HG02571 (cell line): ENCODE measurements around the gene PHLDB2.
"Not testable (repeated sequence)": the region's sequence is repeated elsewhere in the genome, so short reads cannot be mapped to it uniquely, and the experiment has no call there.

Experiments used
- ATAC-seq: cut with Tn5 transposase; IDR thresholded peaks from one replicate; pipeline ENCODE4 v1.9.1; 2021; ENCODE audit warnings: mild to moderate bottlenecking, moderate library complexity; ENCODE audit not compliant: unreplicated experiment

PHLDB2 gene

DNA sequence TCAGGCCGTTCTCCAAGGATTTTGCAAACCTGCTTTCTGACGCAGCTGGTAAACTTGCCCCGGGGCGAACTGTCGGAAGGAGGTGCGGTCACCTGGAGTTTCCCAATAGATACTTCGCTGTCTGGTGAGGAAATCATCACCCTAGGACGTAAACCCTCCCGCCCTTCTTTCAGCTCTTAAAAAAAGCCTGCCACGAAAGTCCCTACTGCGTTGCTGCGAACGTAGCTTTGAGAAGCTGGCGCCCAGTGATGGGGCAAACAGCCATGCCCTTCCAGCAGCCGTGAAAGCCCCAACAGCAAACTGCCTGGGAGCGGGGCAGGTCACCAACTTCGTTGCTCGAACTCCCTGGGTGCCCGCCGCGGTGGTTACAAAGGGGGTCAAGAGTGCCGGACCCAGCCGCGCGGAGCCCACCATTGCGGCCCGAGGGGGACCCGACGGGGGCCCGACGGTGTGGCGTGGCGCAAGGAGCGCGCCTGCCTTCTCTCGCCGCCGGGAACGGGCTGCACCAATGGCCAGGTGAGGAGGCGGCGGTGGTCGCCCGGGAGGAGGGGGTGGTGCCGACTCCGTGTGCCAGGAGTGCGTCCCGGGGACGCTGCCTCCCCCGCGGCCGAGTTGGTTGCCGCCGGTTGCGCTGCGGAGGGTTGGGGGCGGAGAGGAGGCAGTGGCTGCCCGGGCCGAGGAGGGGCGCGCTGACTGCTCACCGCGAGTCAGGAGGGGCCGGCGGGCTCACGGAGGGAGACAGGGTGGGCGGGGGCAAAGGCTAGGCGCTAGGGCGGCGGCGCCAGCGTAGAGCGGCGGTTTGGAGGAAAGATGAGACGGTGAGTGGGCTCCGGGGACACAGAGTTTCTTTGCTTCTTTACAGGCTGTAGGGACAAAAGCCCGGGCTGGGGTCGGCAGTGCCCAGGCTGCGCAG, at the start of gene PHLDB2:
PHLDB2 (plus strand) TSS at position 205 of the 913 bp plus-strand sequence. CDS start 24,813 bp downstream, outside the sequence.
- no peak for ATAC-seq

DNA sequence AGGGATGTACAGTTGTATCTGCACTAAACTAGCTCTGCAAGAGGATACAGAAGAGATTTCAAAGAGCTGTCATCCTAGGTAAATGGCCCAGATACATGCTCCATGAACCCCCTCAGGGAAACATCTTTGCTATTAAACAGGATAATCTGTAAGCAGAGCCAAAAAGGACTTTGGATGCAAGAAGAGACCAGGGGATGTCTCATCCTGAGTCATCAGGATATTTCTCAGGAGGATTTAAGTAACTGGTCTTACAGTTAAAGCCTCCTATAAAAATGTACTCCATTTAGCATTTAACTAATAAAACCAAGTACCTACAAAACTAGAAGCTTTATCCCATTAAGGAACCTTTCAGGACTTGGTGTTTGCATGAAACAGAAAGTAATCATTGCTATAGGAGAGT, 48.2 kb upstream of the PHLDB2 start:
- no peak for ATAC-seq

DNA sequence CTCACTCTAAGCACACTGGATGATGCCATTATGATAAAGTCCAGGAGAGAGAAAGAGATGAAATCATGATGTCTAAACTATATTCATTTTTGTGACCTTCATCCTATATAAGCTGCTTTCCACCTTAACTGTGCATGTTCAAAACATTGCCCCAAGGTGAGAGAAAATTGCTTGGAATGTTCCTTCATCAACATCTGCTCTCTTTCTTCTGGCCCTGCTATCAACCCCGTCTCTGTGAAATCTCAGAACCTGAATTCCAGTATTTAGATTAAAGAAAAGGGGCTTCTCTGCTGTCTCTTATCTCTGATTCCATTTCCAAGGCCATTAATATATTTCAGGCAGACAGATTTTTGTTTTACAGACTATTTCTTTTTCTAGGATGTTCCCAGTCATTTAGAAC, 47.3 kb upstream of the PHLDB2 start:
- no peak for ATAC-seq

DNA sequence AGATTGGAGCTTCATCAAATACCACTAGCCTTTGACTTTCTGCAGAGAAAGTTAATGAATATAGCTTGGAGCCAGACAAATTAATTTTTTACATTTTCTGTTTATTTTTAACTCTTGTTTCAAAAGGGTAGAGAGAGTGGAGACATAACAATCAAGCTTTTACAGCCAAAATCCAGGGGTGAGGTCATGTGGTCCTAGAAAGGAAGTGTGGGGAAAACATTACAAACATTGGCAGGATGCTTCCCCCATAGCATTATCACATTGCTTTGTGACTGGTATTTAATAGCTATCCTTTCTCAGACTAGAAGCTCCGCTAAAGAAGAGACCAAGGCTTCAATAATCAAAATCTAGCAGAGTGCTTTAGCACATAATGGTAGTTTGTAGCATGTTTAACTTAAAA, 46.4 kb upstream of the PHLDB2 start:
- ATAC-seq, result no peak

DNA sequence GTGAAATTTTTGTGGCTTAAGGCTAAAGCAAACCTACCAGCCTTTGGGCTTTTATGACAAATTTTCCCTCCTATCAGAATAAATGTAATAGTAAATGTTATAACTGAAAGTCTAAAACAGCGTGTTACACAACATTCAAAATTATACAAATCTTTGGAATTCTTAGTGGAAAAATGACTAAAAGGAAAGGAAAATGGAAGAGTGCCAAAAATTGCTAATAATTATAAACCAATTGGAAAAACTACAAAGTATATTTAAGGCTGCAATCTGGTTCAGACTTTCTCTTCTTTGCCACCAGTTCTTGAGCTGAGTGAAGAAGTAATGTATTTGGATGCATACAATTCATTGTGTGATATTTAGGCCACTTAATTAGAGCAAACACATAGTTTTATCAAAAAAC, 45.6 kb upstream of the PHLDB2 start:
- no peak for ATAC-seq

DNA sequence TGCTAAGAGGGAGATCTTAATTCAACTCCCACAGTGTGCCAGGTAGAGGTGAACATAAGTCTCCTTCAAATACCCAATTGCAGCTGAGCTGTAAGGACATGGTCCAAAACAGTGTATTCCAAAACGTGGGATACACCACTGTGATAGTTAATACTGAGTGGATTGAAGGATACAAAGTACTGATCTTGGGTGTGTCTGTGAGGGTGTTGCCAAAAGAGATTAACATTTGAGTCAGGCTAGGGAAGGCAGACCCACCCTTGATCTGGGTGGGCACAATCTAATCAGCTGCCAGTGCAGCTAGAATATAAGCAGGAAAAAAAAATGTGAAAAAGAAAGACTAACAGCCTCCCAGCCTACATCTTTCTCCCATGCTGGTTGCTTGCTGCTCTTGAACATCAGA, 45.1 kb upstream of the PHLDB2 start:
- no peak for ATAC-seq

DNA sequence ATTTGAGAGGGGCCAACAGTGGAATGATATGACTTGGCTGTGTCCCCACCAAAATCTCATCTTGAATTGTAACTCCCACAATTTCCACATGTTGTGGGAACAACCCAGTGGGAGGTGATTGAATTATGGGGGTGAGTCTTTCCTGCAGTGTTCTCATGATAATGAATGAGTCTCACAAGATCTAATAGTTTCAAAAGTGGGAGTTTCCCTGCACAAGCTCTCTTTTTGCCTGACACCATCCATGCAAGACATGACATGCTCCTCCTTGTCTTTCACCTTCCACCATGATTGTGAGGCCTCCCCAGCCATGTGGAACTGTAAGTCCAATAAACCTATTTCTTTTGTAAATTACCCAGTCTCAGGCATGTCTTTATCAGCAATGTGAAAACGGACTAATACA, 42.3 kb upstream of the PHLDB2 start:
- not testable (repeated sequence) for ATAC-seq

DNA sequence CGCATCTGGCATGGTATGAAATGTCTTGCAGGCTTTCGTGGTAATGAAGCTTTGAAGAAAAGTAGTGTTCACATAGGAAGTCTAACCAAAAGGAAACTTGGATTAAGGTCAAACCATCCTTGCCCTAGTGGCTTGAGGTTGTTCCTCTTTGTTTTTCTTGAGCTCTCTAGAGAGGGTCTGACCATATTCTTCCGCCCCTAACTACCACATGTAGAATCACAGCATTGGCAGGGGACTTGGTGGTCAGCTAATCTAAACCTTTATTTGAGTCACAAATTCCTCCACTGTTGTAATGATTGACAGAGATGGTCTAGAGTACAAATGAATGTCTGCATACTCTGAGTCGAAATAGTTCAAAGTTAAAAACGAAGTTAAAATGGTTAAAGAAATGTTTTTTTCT, 39.1 kb upstream of the PHLDB2 start:
- no peak for ATAC-seq

DNA sequence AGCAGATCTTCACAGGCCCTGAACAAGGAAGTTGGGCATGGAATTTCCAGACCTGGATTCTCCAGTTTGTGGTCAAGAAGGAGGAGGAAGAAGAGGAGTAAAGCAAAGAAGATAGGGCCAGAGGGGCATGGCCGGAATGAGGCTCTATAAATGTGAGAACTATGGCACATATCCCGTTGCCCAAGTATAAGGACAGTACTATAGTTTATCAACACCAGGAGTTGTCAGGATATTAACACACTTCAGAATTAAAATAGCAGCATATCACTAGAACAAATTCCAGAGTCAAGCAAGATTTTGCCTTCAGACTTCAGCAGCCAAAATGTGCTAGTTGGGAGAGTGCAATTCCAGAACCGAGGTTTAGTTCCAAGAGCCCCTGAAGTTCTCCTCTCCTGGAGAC, 38.4 kb upstream of the PHLDB2 start:
- ATAC-seq, result no peak

DNA sequence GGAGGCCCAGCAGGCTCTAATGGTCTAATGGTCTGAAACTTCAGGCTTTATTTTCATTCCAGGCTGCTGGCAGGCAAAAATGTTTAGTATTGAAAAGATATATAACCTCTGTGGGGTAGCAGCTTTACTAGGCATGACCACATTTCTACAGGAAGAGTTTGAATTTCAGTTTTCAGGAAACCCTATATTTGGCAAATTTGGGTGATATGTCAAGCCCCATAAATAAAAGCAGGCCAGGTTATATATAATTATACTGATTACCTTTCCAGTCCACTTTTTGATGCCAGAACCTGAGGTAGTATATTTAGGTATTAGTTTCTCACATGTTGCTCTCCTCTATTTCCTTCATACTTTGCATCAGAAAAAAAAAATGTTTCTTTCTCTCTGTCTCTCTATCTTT, 37.2 kb upstream of the PHLDB2 start:
- no peak for ATAC-seq

DNA sequence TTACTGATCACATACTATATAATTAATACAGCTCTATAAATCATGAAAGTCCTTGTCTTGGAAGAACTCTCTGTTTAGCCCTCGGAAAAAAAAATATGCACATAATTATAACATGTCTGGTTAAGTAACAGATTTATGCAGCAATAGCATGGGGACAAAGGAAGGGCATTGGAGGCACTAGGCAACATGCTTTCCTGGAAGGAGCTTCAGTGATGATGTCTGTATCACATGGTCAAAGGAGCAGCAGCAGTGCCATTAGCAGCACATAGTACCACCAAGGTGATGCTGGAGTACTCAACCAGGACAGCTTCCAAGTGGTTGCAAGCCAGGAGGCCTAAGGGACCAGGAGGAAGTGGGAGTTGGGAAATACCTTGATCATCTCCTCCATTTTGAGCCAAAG, 36.3 kb upstream of the PHLDB2 start:
- no peak for ATAC-seq

DNA sequence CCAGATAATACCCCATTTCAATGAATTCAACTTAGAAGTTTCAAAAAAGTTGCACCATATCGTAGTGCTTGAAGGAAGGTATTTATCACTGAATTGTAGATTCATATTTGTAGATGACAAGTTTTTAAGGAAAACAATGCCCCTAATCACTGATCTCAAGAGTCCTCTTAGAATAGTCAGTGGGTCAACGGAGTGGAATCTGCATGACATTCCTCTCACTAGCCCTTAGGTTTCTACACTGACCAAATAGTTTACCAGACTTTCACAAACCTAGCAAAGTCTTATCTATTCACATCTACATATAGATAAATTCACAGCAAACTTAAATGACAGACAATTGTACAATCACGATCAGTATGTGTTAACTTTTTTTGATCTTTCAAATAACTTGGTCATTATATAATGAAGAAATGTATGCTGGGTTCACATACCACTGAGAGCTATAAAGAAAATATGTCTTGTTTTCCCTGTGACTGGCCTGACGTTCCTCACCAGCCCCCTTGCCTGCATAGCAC, 35.7 kb upstream of the PHLDB2 start:
- no peak for ATAC-seq

DNA sequence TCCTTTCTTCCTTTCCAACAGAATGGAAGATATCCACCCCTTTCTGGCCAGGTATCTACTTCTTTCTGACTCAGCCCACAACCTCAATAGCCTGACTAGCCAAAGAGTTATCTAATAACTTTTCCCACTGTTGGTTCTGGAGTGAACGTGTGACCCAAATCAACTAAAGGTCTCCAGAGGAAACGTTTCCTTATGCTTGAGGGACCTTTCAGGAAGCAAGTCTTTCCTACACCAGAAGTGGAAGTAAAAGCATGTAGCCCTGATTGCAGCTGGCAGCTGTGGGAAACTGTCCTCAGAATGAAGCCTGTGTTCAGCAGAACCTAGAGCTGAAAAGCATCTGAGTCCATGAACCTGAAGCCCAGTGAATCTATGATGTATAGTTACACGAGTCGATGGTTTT, 34.7 kb upstream of the PHLDB2 start:
- ATAC-seq, result no peak

DNA sequence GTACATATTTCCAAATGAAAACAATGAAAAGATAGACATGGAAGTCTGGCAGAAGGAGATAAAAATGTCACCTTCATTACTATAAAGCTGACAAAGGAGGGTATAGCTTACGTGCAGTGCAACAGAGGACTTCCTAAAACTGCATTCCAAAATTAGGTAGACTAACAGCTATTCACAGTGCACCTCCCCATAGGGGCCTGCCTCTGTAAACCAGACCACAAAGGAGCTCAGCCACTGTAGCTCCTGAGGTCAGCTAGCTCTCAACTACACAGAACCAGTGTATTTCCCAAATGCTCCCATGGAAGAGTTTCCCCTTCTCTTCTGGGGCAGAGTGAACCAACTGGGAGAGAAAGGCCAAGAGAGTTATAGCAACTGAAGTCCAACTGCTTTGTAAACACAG, 31.2 kb upstream of the PHLDB2 start:
- no peak for ATAC-seq

DNA sequence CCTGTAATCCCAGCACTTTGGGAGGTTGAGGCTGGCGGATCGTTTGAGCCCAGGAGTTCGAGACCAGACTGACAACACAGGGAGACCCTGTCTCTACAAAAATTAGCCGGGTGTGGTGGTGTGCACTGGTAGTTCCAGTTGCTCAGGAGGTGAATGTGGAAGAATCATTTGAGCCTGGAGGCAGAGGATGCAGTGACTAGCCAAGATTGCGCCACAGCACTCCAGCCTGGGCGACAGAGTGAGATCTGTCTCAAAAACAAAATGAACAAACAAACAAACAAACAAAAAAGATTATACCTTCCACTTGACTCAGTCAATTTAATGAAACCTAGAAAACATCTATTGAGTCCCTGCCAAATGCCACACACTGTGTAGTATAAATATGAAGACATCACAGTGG, 30.5 kb upstream of the PHLDB2 start:
- no peak for ATAC-seq

DNA sequence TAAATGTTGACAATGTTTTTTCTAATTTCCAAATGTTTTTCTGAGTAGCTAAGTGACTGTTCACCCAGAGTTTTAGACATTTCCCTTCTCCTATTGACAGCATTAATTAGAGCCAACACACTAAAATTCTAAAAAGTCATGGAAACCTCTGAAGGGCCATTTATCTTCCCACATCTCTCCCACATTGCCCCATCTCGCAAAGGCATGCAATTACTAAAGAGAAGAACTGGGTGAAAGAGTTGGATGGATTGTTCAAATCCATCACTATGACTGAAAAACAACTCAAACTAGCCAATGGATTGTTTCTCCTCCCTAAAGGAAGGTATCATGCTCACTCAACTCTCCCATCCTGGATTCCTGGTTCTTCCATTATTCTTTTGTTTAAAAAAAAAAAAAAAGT, 30.0 kb upstream of the PHLDB2 start:
- ATAC-seq, result no peak

DNA sequence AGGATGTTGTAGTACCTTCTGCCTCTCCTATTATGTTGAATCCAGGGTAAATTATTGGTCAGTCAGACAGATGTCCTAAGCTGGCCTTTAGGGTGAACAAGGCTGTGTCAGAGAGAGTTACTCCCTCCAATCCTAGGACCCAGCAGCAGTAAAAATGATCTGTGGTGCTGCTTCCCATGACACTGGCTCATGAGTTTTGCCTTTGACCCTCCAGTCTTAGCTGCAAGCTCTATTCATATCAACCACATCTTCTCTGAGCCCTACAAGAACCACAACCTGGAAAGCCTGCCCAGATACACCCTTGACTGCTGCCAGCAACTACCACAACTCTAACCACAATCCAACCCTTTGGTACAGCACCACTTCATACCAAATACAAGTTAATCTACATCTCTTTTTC, 27.2 kb upstream of the PHLDB2 start:
- no peak for ATAC-seq

DNA sequence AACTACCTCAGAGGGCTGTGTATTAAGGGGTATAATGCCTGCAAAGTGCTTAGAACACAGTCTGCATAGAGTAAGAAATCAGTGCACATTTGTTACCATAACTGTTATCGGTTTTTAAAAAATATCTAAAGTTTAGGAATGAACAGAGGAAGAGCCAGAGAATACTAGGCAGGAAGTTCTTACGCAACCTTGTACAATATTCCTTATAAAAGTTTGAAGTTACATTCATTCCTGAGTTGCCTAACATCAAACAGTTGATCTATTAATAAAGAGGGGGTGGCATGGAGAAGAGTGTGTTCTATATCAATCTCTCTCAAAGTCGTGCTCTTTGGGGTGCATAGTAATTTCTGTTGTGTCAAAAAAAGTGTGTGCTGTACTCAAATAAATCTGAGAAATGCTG, 22.0 kb upstream of the PHLDB2 start:
- no peak for ATAC-seq

DNA sequence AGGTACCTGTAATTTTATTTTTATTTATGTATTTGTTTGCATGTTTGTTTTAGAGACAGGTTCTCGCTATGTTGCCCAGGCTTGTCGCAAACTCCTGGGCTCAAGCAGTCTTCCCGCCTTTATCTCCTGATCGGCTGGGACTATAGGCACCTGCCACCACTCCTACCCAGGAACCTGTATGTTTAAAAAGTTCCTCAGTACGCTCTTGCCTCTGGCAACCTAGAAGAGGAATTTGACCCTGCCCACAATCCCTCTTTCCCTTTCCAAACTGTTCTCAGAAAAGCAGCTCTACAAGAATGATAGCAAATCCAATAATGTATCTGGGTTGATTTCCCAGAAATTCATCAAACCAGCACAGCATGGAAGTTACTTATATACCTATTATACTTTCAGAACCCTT, 20.9 kb upstream of the PHLDB2 start:
- no peak for ATAC-seq

DNA sequence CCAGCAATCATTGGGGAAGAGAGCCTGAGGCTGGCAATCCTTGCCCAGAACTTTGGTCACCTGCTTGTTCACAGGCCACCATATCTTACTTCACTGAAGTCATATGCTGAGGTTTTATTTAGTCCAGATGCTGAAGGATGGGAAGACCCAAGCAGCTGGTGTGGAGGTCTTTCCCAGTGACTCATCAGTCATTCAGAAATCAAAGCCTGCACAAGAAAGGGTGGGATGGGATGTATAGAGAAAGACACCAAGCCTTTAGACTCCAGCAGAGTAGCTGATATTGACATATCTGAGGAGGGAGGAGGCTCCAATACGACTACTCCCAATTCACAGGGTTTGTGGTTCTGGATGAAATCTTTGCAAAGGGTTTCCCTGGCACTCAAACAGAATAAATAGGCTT, 13.0 kb upstream of the PHLDB2 start:
- ATAC-seq, result no peak

DNA sequence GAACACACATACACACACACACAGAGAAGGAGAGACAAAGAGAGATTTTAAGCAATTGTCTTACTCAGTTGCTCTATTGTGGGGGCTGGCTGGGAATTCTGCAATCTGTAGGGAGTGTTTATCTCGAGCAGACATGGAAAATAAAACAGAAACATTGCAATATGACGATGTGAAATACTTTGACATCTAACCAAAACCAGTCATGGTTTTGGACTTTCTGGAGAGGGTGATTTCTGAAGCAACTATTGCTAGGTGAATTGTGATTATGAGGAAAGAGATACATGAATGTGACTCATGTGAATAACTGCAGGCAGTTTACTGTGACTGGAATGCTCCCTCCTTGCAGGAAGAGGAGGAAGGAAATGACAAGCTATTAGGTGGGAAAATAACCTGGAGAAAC, 12.3 kb upstream of the PHLDB2 start:
- ATAC-seq, result no peak

DNA sequence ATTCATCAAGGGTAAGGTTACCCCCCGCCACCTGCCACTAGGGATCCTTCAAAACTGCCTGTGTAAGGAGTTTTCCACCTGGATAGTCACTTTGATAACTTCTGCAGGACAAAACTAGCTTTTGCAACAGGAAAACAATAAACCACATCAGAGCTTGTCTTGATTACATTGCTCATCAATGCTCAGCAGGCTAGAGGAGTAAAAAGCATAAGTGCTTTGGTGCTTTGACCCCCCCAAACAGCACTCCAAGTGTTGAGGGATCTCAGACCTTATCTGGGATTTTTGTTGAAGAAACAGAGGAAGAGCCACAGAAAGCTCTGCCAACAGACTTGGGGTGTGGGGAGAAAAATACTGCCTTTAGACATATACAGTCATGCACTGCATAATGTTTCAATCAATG, 10.8 kb upstream of the PHLDB2 start:
- ATAC-seq, result no peak

DNA sequence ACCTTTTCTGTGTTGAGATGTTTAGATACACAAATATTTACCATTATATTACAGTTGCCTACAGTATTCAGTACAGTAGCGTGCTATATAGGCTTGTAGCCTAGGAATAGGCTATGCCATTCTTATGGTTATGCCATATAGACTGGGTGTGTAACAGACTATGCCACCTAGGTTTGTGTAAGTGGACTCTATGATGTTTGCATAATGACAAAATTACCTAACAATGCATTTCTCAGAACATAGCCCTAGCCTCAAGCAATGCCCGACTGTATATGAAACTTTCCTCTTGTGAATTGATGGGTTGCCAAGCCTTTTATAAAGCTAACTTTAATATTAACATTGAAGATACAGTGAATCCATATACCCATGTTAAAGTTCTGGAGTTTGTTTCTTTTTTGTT, 10.3 kb upstream of the PHLDB2 start:
- ATAC-seq, result no peak
